Left renal cortex interstitium (tissue), 4 donors: ENCODE measurements around the gene ZNF500. TPM values are rescaled to one million over a fixed set of nuclear protein-coding genes. Genes with fewer than 3 reads are reported as not detected.

Source experiments
- DNase-seq, 4 donors: peaks; one replicate each; pipeline ENCODE4 v3.0.0-alpha.2; 2013; ENCODE audit warnings: low read depth in 4 of 4, low spot score in 2 of 4, missing footprints in 1 of 4
- polyA plus RNA-seq, 4 donors: library from polyadenylated mRNA; unstranded; fragments of 120-200 nt; gene quantifications; one replicate each; pipeline ENCODE4 v1.2.1, GENCODE V29; 2013; ENCODE audit not compliant: insufficient read length in 4 of 4

Gene ZNF500
- polyA plus RNA-seq, 4 donors, result 12.7 to 25.8 (median 16.2) TPM

- DNase-seq, result no peak
Measured at GRCh38 chr16:4713663-4714501, 53.1 kb downstream of the ZNF500 start.

- no peak for DNase-seq
Measured at GRCh38 chr16:4709481-4709880, 57.5 kb downstream of the ZNF500 start.

DNA sequence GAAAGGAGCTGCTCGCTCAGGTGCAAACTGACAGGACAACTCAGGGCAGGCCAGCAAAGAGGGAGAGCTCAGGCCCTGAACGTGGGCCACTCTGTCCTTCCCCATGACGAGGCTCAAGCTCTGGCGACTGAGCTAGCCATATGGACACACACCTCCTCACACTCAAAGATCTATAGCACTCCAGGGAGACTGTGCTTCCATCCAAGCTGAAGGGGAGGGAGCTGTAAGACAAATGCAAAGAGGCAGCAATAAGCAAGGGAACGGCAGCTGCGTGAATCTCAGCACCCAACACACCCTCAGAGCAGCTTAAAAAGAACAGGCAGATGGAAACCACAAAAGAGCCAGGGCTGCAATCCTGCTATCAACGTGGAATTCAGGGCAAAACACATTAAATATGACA, 60.1 kb downstream of the ZNF500 start:
- DNase-seq, result no peak

- no peak for DNase-seq
Measured at GRCh38 chr16:4704913-4705312, 62.0 kb downstream of the ZNF500 start.

- no peak for DNase-seq
Measured at GRCh38 chr16:4704491-4704890, 62.5 kb downstream of the ZNF500 start.

- no peak for DNase-seq
Measured at GRCh38 chr16:4703906-4704305, 63.1 kb downstream of the ZNF500 start.

- no peak for DNase-seq
Measured at GRCh38 chr16:4702466-4702808, 64.5 kb downstream of the ZNF500 start.

GRCh38 chr16:4701791-4702465, 65.0 kb downstream of the ZNF500 start:
- no peak for DNase-seq

- DNase-seq, result no peak
Measured at GRCh38 chr16:4700997-4701743, 65.8 kb downstream of the ZNF500 start.

DNA sequence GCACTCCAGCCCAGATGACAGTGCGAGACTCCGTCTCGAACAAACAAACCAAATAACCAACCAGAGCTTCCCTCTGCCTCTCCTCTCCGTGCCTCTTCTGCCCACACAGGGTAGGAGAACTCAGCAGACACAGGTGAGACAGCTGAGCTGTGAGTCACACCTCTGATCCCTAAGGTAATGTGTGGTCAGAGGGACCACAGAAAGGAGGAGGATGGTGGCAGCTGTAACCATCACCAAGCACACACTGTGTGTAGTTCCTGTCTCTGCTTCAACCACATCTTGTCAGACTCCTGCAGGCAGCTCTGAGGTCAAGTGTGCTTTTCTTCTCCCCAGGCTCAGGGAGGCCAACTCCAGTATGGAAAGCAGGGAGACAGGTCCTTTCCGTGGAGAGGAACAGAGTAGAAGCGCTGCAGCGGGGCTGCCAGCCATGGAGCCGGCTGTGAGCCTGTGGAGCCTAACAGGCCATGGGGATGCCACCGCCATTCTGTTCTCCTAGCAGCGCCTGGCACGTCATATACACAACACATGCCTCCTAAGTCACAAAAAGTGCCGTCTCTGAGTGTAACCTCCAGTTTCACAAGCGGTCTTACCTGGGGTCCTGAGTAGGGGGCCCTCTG, 66.5 kb downstream of the ZNF500 start:
- DNase-seq, result no peak

- no peak for DNase-seq
Measured at GRCh38 chr16:4699046-4699556, 67.9 kb downstream of the ZNF500 start.

GRCh38 chr16:4698321-4699045, 68.5 kb downstream of the ZNF500 start:
- DNase-seq, result no peak

Other genes starting within 250 kb of the ZNF500 start
- 10 to 100 TPM; 28.0 to 30.7 (median 30.6) TPM for gene CDIP1, start 228.4 kb downstream of the ZNF500 start, polyA plus RNA-seq
- gene C16orf96, start 210.8 kb downstream of the ZNF500 start, polyA plus RNA-seq, result under 1 TPM; 0.23 to 0.43 (median 0.31) TPM
- 10 to 100 TPM in 3 of 4 donors, 1 to 10 TPM in 1; 10.0 to 30.7 (median 23.6) TPM for gene UBALD1, start 152.3 kb downstream of the ZNF500 start, polyA plus RNA-seq
- gene MGRN1, start 142.3 kb downstream of the ZNF500 start, polyA plus RNA-seq, result 10 to 100 TPM; 38.4 to 71.1 (median 61.0) TPM
- 10 to 100 TPM; 37.0 to 66.3 (median 49.7) TPM for gene NUDT16L1, start 73.6 kb downstream of the ZNF500 start, polyA plus RNA-seq
- gene ANKS3, start 32.9 kb downstream of the ZNF500 start, polyA plus RNA-seq, result 10 to 100 TPM; 18.2 to 38.7 (median 30.3) TPM
- gene DNAAF8, start 32.6 kb downstream of the ZNF500 start, polyA plus RNA-seq, result 1 to 10 TPM; 2.0 to 3.5 (median 2.4) TPM
- gene SEPTIN12, start 21.2 kb upstream of the ZNF500 start, polyA plus RNA-seq, result under 1 TPM in 2 of 4 donors, not detected in 2; 0.19 to 0.30 TPM
- 10 to 100 TPM in 3 of 4 donors, 1 to 10 TPM in 1; 9.6 to 12.4 (median 11.3) TPM for gene SMIM22, start 28.2 kb upstream of the ZNF500 start, polyA plus RNA-seq
- gene ROGDI, start 35.5 kb upstream of the ZNF500 start, polyA plus RNA-seq, result 10 to 100 TPM; 29.8 to 58.2 (median 40.9) TPM
- 100 to 1,000 TPM; 120 to 150 (median 135) TPM for gene GLYR1, start 80.1 kb upstream of the ZNF500 start, polyA plus RNA-seq
- gene UBN1, start 80.3 kb upstream of the ZNF500 start, polyA plus RNA-seq, result 10 to 100 TPM; 30.0 to 45.2 (median 34.5) TPM
- 10 to 100 TPM; 26.5 to 39.9 (median 31.2) TPM for gene PPL, start 170.0 kb upstream of the ZNF500 start, polyA plus RNA-seq
- under 1 TPM; 0.14 to 0.30 (median 0.17) TPM for gene SEC14L5, start 191.2 kb upstream of the ZNF500 start, polyA plus RNA-seq